HepG2 (cell line): ENCODE measurements around the gene RBM25. TPM values are rescaled to one million over a fixed set of nuclear protein-coding genes. Genes with fewer than 3 reads are reported as not detected.

Source experiments
- ETV5 ChIP-seq: IDR thresholded peaks from 2 replicates; pipeline ENCODE4 v1.6.1; 2018; ENCODE audit warnings: missing biosample characterization, missing genetic modification reagents, inconsistent platforms, borderline replicate concordance
- KLF11 ChIP-seq: IDR thresholded peaks from 2 replicates; pipeline ENCODE4 v1.6.1; 2016; ENCODE audit warnings: missing compliant biosample characterization
- NR3C1 ChIP-seq: sonication (generic); formaldehyde crosslinking; IDR thresholded peaks from 2 replicates; pipeline ENCODE4 v1.4.0; 2020; ENCODE audit warnings: missing genetic modification reagents
- PRDM10 ChIP-seq: sonication (generic); formaldehyde crosslinking; IDR thresholded peaks from 2 replicates; pipeline ENCODE4 v1.4.0; 2020; ENCODE audit warnings: low read depth, missing genetic modification reagents
- SATB2 ChIP-seq: sonication (generic); formaldehyde crosslinking; IDR thresholded peaks from 2 replicates; pipeline ENCODE4 v1.5.0; 2020; ENCODE audit warnings: missing genetic modification reagents
- SRY ChIP-seq: sonication (generic); formaldehyde crosslinking; IDR thresholded peaks from 2 replicates; pipeline ENCODE4 v1.8.0; 2022; ENCODE audit warnings: mild to moderate bottlenecking, missing genetic modification reagents
- ZBTB1 ChIP-seq: sonication (generic); formaldehyde crosslinking; IDR thresholded peaks from 2 replicates; pipeline ENCODE4 v1.4.0; 2020; ENCODE audit warnings: missing genetic modification reagents, borderline replicate concordance
- ZNF121 ChIP-seq: sonication (generic); formaldehyde crosslinking; IDR thresholded peaks from 2 replicates; pipeline ENCODE4 v1.5.0; 2020; ENCODE audit warnings: mild to moderate bottlenecking, missing genetic modification reagents
- ZNF205 ChIP-seq: IDR thresholded peaks from 2 replicates; pipeline ENCODE4 v1.6.1; 2018; ENCODE audit warnings: missing biosample characterization, missing genetic modification reagents
- ZNF772 ChIP-seq: sonication (generic); formaldehyde crosslinking; IDR thresholded peaks from 2 replicates; pipeline ENCODE4 v1.5.0; 2020; ENCODE audit warnings: mild to moderate bottlenecking, missing genetic modification reagents
- polyA plus RNA-seq, 8 experiments: library from polyadenylated mRNA; depleted of rRNA in 3 of 8; stranded (reverse) in 7 of 8; unstranded in 1 of 8; fragments of >200 nt; fragmentation: Illumina TruSeq in 4 of 8; extraction: Trizol in 4 of 8; gene quantifications; 2 replicates each; pipeline versions ENCODE4 v1.2.1 to v1.2.3, GENCODE V29; 2011 to 2016; ENCODE audit warnings: low read depth in 4 of 8, missing spikeins in 1 of 8, mixed read lengths in 1 of 8; ENCODE audit not compliant: insufficient read depth in 1 of 8
- total RNA-seq, 5 experiments: library from RNA; depleted of rRNA; stranded (reverse); fragments of >200 nt; fragmentation: Illumina TruSeq; extraction: Trizol; gene quantifications; 2 replicates each; pipeline ENCODE4 v1.2.3, GENCODE V29; 2016; ENCODE audit warnings: low read depth in 1 of 5
- TF ChIP-seq, protein P1 (sequence below): sonication (generic); formaldehyde crosslinking; IDR thresholded peaks from 2 replicates; pipeline ENCODE4 v1.4.0; 2020; ENCODE audit warnings: mild to moderate bottlenecking, missing genetic modification reagents

RBM25 gene
- total and polyA plus RNA-seq, 2 of the 13 experiments (the other 11 are each of a cell fraction or from before 2014, with no cell fraction given), result 34.1 to 65.9 TPM

GRCh38 chr14:73026845-73027542, 31.3 kb upstream of the RBM25 start, which contains the start of gene ZFYVE1 (continued):
- 0 out of 2 replicates have a peak, but pooled peaks have one; percentile 50 for TF ChIP-seq PRDM10 (CRISPR knock-in tag)
- TF ChIP-seq SRY (CRISPR knock-in tag), result 0 out of 2 replicates have a peak, but pooled peaks have one; percentile 54
- peak; percentile 85 for TF ChIP-seq ZNF772 (CRISPR knock-in tag)
- 0 out of 2 replicates have a peak, but pooled peaks have one; percentile 75 for TF ChIP-seq KLF11 (CRISPR knock-in tag)
- TF ChIP-seq, protein P1, sequence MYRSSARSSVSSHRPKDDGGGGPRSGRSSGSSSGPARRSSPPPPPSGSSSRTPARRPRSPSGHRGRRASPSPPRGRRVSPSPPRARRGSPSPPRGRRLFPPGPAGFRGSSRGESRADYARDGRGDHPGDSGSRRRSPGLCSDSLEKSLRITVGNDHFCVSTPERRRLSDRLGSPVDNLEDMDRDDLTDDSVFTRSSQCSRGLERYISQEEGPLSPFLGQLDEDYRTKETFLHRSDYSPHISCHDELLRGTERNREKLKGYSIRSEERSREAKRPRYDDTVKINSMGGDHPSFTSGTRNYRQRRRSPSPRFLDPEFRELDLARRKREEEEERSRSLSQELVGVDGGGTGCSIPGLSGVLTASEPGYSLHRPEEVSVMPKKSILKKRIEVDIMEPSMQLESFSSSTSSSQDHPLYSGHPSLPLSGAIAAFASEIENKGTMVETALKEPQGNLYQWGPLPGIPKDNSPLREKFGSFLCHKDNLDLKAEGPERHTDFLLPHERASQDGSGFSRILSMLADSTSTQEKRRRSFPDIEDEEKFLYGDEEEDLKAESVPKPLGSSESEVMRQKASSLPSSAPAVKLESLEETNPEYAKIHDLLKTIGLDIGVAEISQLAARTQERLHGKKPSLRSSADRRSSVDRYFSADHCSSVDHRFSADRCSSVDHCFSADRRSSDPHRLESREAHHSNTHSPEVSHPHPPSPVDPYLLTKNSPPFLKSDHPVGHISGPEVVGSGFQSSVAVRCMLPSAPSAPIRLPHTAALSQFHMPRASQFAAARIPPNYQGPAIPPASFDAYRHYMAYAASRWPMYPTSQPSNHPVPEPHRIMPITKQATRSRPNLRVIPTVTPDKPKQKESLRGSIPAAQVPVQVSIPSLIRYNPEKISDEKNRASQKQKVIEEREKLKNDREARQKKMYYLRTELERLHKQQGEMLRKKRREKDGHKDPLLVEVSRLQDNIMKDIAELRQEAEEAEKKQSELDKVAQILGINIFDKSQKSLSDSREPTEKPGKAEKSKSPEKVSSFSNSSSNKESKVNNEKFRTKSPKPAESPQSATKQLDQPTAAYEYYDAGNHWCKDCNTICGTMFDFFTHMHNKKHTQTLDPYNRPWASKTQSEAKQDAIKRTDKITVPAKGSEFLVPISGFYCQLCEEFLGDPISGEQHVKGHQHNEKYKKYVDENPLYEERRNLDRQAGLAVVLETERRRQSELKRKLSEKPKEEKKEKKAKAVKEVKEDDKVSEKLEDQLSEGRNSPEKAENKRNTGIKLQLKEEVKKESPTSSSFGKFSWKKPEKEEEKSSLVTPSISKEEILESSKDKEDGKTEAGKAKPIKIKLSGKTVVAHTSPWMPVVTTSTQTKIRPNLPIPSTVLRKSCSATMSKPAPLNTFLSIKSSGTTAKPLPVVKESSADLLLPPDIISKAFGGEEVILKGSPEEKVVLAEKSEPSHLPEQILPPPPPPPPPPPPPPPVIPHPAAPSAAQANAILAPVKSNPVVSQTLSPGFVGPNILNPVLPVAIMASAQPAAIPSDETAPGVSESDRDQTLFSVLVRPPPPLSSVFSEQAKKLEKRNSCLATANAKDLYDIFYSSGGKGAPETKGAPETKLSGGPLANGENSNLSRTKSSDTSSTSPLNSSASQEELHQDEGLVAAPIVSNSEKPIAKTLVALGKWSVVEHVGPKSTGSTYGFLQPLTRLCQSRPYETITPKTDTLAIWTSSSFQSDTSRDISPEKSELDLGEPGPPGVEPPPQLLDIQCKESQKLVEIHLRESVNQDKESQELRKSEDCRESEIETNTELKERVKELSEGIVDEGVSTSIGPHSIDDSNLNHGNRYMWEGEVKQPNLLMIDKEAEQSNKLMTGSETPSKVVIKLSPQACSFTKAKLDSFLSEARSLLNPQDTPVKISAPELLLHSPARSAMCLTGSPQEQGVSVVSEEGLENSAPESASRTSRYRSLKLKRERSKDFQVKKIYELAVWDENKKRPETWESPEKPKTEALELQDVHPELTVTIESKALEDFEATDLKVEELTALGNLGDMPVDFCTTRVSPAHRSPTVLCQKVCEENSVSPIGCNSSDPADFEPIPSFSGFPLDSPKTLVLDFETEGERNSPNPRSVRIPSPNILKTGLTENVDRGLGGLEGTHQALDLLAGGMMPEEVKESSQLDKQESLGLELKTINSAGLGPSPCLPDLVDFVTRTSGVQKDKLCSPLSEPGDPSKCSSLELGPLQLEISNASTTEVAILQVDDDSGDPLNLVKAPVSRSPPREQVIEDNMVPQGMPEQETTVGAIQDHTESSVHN (CRISPR knock-in tag), result no peak
- no peak; the same call in 1 of the 2 replicates for TF ChIP-seq ZNF205 (CRISPR knock-in tag)
- no peak for TF ChIP-seq ETV5 (CRISPR knock-in tag)
- no peak for TF ChIP-seq ZBTB1 (CRISPR knock-in tag)
- TF ChIP-seq NR3C1 (CRISPR knock-in tag), result no peak
- no peak for TF ChIP-seq SATB2 (CRISPR knock-in tag)
- TF ChIP-seq ZNF121 (CRISPR knock-in tag), result no peak
